DMS53 treated with DMSO at 0.1 percent for 48 hours (cell line): ENCODE data around the gene OR51V1.
"Not testable (repeated sequence)": the region's sequence is repeated elsewhere in the genome, so short reads cannot be mapped to it uniquely, and the experiment has no call there.

Experiments used
- DNase-seq: peaks from one replicate; lab custom pipeline; 2025; ENCODE audit not compliant: unreplicated experiment; lab: John Stamatoyannopoulos, UW

The OR51V1 gene

GRCh38 chr11:5171856-5172255 is 28.6 kb downstream of the OR51V1 start:
- DNase-seq = no peak

GRCh38 chr11:5165898-5166297 is 34.6 kb downstream of the OR51V1 start:
- DNase-seq = not testable (repeated sequence)

GRCh38 chr11:5164807-5165206 is 35.7 kb downstream of the OR51V1 start:
- DNase-seq = not testable (repeated sequence)

DNA sequence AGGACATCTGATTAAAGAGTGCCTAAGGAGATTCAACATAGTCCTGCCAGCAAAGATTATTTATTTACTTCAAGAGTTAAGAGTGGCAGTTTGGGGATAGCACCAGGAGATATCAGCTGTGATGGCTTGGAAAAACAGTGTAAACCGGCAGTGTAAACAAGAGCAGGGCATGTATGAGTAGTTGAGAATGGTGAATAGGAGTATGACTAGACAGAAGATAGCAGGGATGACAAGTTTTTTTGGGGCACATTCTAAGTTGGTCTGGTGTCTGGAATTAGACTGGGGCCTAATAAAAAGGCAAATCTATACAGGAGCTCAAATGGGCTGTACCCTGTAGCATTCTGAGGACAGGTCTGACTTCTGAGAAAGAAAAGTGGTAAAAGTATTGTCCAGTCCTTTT is 39.4 kb downstream of the OR51V1 start:
- not testable (repeated sequence) for DNase-seq

DNA sequence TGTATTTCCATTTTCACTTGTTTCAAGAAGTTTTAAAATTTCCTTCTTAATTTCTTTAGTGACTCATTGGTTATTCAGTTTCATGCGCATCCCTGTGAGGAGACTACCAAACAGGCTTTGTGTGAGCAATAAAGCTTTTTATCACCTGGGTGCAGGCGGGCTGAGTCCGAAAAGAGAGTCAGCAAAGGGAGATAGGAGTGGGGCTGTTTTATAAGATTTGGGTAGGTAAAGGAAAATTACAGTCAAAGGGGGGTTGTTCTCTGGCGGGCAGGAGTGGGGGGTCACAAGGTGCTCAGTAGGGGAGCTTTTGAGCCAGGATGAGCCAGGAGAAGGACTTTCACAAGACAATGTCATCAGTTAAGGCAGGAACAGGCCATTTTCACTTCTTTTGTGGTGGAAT is 40.3 kb downstream of the OR51V1 start:
- not testable (repeated sequence) for DNase-seq

DNA sequence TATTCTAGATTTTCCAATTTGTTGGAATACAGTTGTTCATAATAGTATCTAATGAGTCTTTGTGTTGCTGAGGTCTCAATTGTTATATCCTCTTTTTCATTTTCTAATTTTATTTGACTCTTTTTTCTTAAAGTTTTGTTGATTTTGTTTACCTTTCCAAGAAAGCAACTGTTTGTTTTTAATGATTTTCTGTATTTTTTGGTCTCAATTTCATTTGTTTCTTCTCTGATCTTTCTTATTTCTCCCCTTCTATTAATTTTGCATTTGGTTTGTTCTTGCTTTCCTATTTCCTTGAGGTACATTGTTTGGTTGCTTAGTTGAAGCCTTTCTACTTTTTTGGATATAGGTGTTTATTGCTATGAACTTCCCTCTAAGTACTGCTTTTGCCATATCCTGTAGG is 40.7 kb downstream of the OR51V1 start:
- no peak for DNase-seq

DNA sequence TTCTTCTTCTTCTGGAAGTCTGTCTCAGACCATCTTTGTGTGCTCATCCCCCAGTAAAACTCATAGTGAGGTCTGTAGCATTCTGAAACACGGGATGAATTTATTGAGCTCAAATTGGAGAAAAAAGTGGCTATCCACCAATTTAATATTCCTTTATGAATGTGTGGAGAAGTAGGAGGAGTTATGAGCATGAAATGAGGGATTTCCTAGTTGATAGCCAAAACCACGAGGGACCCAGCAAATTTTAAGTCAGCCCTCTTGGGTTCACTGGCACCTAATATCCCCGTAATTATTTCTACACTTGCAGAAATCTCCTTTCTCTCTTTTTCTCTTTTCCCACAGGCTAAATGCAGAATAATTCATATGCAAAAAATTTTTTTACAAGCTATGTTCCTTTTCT is 45.8 kb downstream of the OR51V1 start, which contains the start of gene OR52A1:
Gene OR52A1 (minus strand): TSS at position 101 of the 400 bp plus-strand sequence. CDS start 2,388 bp downstream, outside the sequence.
- DNase-seq = no peak

- DNase-seq = no peak
Observed at GRCh38 chr11:5153574-5154431, 46.7 kb downstream of the OR51V1 start.

DNA sequence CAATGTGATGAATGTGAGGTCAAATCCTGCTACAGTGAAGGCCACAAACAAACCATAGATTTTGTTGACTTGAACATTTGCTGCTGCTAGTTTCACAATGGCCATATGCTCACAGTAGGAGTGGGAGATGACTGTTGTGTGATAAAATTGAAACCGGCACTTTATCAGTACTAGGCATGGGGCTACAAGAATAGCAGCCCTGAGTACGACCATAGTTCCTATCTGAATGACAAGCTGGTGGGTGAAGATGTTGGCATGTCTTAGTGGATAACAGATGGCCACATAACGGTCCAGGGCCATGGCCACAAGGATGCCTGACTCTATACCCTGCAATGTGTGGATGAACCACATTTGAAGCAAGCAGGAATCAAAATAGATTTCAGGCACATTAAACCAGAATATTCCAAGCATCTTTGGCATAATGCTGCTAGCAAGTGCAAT is 48.7 kb downstream of the OR51V1 start:
- no peak for DNase-seq
